Prostate gland (tissue), 2 donors: ENCODE data around the gene BCOR.

Experiments
- POLR2A ChIP-seq: fragments of 450-650 bp; IDR thresholded peaks from one replicate; pipeline ENCODE4 v1.6.1; 2016; ENCODE audit warnings: antibody characterized with exemption, mild to moderate bottlenecking
- POLR2AphosphoS5 ChIP-seq: sonication (generic); formaldehyde crosslinking; IDR thresholded peaks from one replicate; pipeline ENCODE4 v1.6.1; 2017; ENCODE audit warnings: antibody characterized with exemption
- TF ChIP-seq, protein P1 (sequence below), 4 experiments: fragments of 200-600 bp in 2 of 4; fragments of 450-650 bp in 2 of 4; sonication (generic) in 2 of 4; IDR thresholded peaks; 1 replicate in 3 of 4; 2 replicates in 1 of 4; pipeline ENCODE4 v1.5.1; 2016 to 2019; ENCODE audit warnings: antibody characterized with exemption in 4 of 4, mild to moderate bottlenecking in 2 of 4, moderate library complexity in 2 of 4

DNA sequence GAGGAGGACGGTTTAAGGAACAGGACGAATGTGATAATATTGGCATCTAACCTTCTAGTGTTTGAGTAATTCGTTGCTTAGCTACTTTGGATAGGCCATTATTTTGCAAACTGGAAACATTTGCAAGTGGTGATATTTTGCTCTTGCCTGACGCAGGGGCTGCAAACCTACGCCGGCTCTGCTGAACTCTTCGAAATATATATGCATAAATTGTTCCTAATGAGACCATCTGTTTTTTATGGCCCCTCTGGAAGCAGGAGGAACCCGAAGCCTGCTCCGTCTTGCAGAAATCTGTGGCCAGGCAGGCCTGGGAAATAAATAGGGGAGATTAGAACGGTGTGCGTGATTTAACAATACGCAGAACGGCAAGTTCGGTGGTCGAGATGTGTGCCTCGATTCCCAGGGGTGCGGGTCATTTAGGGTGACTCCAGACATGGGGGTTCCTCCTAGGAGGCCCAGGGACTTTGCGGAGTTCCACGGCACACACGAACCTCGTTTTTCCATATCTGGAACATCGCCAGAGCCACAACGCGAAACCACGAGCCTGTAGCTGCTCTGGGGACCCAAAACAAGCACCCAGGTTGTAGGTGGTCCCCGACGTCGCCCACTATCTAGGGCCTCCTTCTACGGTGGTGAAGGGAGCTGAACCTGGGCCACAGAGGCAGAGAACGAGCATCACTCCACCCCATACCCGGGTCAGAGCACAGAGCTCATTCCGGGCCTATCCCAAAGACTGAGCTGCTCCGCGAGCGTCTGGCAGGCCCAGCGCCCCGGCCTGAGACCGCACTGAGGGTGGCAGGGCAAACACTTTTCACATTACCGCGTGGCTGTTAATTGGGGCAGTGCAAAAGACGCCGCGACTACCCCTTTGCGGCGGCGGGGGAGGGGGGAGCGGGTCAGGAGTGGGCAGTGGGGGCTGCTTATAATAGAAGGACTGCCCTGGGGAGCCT is 89.7 kb downstream of the BCOR start:
- TF ChIP-seq, protein P1, sequence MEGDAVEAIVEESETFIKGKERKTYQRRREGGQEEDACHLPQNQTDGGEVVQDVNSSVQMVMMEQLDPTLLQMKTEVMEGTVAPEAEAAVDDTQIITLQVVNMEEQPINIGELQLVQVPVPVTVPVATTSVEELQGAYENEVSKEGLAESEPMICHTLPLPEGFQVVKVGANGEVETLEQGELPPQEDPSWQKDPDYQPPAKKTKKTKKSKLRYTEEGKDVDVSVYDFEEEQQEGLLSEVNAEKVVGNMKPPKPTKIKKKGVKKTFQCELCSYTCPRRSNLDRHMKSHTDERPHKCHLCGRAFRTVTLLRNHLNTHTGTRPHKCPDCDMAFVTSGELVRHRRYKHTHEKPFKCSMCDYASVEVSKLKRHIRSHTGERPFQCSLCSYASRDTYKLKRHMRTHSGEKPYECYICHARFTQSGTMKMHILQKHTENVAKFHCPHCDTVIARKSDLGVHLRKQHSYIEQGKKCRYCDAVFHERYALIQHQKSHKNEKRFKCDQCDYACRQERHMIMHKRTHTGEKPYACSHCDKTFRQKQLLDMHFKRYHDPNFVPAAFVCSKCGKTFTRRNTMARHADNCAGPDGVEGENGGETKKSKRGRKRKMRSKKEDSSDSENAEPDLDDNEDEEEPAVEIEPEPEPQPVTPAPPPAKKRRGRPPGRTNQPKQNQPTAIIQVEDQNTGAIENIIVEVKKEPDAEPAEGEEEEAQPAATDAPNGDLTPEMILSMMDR (IDR thresholded peaks at IDR 0.05): no peak
- TF ChIP-seq POLR2A (no peak), POLR2AphosphoS5 (no peak)
